Thyroid gland (tissue), 4 donors: ENCODE results near the gene RBCK1. TPM values are rescaled to one million over a fixed set of nuclear protein-coding genes. Genes with fewer than 3 reads are reported as not detected.
"Not testable (repeated sequence)": the region's sequence is repeated elsewhere in the genome, so short reads cannot be mapped to it uniquely, and the experiment has no call there.

Source experiments
- DNase-seq, 2 donors: peaks; one replicate each; pipeline ENCODE4 v3.0.0-alpha.2; 2019
- H3K27ac ChIP-seq, 3 donors: fragments of 200-600 bp; sonication (generic); 1 replicate in 2 of 3; 2 replicates in 1 of 3; pipeline ENCODE4 v1.5.1; 2016 to 2019; ENCODE audit warnings: mild to moderate bottlenecking in 1 of 3, moderate library complexity in 1 of 3
- H3K27me3 ChIP-seq: fragments of 200-600 bp; sonication (generic); one replicate; pipeline ENCODE4 v1.5.1; 2019
- H3K36me3 ChIP-seq, 2 donors: fragments of 200-600 bp; sonication (generic); one replicate each; pipeline ENCODE4 v1.5.1; 2016 to 2019
- H3K4me1 ChIP-seq, 2 donors: fragments of 200-600 bp; sonication (generic); one replicate each; pipeline ENCODE4 v1.5.1; 2017 to 2019
- H3K4me3 ChIP-seq, 3 donors: fragments of 200-600 bp; sonication (generic); replicated peaks in 1 of 3; 1 replicate in 2 of 3; 2 replicates in 1 of 3; pipeline ENCODE4 v1.5.1; 2016; ENCODE audit warnings: mild to moderate bottlenecking in 1 of 3
- H3K9me3 ChIP-seq: fragments of 200-600 bp; sonication (generic); one replicate; pipeline ENCODE4 v1.5.1; 2017
- CTCF ChIP-seq, 6 experiments: fragments of 200-600 bp in 3 of 6; fragments of 450-650 bp in 3 of 6; sonication (generic) in 3 of 6; IDR thresholded peaks; one replicate each; pipeline ENCODE4 v1.5.1; 2016 to 2019; ENCODE audit warnings: antibody characterized with exemption in 6 of 6, mild to moderate bottlenecking in 2 of 6, inconsistent platforms in 1 of 6, moderate library complexity in 1 of 6
- POLR2A ChIP-seq, 2 donors: fragments of 450-650 bp; IDR thresholded peaks; one replicate each; pipeline ENCODE4 v1.6.1; 2017; ENCODE audit warnings: antibody characterized with exemption in 2 of 2, mild to moderate bottlenecking in 2 of 2, moderate library complexity in 1 of 2
- whole genome bisulfite sequencing, 2 donors: methylation state at CpG; one replicate each; pipeline ENCODE4 v1.1.5; 2017; 5-methylcytosine and 5-hydroxymethylcytosine counted together
- intact Hi-C: fragments of 100-400 bp; cut with DNase I; formaldehyde crosslinking; loops from one replicate; pipeline ENCODE4 v1.15.1; 2023
- total RNA-seq, 4 donors: library from RNA; depleted of rRNA; stranded (reverse); fragments of >200 nt; gene quantifications; one replicate each; pipeline ENCODE4 v1.2.3, GENCODE V29; 2016

Gene RBCK1
- total RNA-seq, 4 donors from 2014 or later, result 49.2 to 90.2 (median 71.0) TPM

DNA sequence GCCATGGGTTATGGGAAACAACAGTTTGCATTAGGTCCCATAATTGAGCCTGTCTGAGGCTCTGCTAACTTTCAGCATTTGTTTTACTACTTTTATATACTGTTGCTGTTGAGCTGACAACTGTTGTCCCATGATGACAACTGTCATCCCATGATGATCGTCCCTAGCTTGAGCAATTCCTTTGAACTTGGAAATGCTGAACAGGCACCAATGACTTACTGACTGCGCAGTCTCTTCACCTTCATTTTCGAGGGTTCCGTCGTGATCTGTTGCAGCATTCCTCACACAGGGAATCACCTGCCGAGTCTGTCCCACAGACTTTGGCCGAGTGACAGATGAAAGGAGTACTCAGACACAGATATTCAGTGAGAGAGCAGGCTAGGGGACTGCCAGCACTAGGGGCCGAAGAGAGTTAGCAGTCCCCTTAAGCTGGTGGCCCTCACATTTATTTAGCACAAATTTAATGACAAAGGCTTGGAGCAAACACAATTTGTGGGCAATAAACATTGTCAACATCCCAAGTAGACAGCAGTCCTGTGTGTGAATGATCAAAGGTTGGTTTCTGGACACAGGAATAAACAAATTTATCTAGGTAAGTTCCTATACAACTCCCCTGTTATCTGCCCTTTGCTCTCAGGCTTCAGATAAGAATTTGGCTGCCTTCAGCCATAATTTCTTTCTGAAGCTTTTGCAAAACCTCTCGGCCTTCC, 64.2 kb downstream of the RBCK1 start:
- no peaks in the 10 kb centered on the region for H3K36me3 ChIP-seq
- no peaks in the 10 kb centered on the region for H3K27me3 ChIP-seq
- H3K27ac ChIP-seq, result no peak overlapping the region
- no peak overlapping the region for H3K4me3 ChIP-seq
- no peaks in the 10 kb centered on the region for H3K9me3 ChIP-seq
- intact Hi-C loops, result no loop called here
- DNase-seq, result no peak
- H3K4me1 ChIP-seq, result no peaks in the 10 kb centered on the region
- 96 to 97% methylated on average over 9 of the region's 9 CpGs for WGBS, 2 donors
- TF ChIP-seq CTCF (IDR thresholded peaks at IDR 0.05), result no peak
- TF ChIP-seq POLR2A (IDR thresholded peaks at IDR 0.05), result no peak

DNA sequence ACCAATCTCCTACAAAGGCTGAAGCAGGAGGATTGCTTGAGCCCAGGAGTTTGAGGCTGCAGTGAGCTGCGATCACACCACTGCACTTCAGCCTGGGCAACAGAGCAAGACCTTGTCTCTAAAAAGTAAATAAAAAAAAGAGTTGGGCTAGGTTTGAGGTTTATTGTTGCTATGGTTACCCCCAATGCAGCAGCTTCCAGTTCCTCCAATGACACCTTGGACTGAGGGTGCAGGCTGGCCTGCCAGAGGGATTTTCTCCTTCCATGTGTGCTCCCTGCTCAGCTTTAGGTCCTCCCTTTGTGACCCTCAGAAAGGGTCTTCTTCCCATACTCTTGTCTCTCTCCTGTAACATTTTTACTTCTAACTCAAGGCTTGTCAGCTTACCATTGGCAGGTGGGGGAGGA, 64.8 kb downstream of the RBCK1 start:
- Histone ChIP-seq H3K36me3 (no peaks in the 10 kb centered on the region), H3K27me3 (no peaks in the 10 kb centered on the region), H3K9me3 (no peaks in the 10 kb centered on the region), H3K4me1 (no peaks in the 10 kb centered on the region), H3K27ac (no peak overlapping the region), H3K4me3 (no peak overlapping the region)
- WGBS, 2 donors, result 94 to 100% methylated on average over 1 of the region's 1 CpG
- DNase-seq, result no peak
- TF ChIP-seq CTCF (IDR thresholded peaks at IDR 0.05) (no peak), POLR2A (IDR thresholded peaks at IDR 0.05) (no peak)
- intact Hi-C loops, result no loop called here

DNA sequence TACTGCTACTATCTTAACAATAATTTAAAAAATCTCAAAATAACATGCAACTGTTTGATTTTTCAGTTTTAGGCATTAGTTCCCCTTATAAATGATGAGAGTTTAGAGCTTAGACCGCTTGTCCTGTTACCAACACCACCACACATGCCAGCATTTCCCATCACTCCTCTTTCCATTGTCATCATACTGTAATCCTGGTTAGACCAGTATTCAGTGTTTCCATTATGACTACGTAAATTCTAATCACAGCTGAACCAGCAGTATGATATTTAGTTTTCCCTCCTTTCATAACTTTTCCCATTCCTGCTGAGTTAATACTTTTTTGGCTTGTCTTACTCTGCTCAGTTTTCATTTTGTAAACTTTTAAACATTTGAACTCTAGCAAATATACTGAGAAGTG, 66.5 kb downstream of the RBCK1 start:
- 90 to 94% methylated on average over 2 of the region's 2 CpGs for WGBS, 2 donors
- H3K4me3 ChIP-seq, result no peak overlapping the region
- TF ChIP-seq CTCF (IDR thresholded peaks at IDR 0.05), result no peak
- TF ChIP-seq POLR2A (IDR thresholded peaks at IDR 0.05), result no peak
- no peaks in the 10 kb centered on the region for H3K4me1 ChIP-seq
- no peaks in the 10 kb centered on the region for H3K9me3 ChIP-seq
- H3K27me3 ChIP-seq, result no peaks in the 10 kb centered on the region
- H3K36me3 ChIP-seq, result no peaks in the 10 kb centered on the region
- DNase-seq, result no peak
- no peak overlapping the region for H3K27ac ChIP-seq
- intact Hi-C loops, result no loop called here

GRCh38 chr20:475463-476357, 67.6 kb downstream of the RBCK1 start:
- TF ChIP-seq CTCF (IDR thresholded peaks at IDR 0.05) (no peak), POLR2A (IDR thresholded peaks at IDR 0.05) (no peak)
- Histone ChIP-seq H3K4me3 (no peak overlapping the region), H3K36me3 (no peaks in the 10 kb centered on the region), H3K27ac (no peak overlapping the region), H3K4me1 (no peaks in the 10 kb centered on the region), H3K27me3 (no peaks in the 10 kb centered on the region), H3K9me3 (no peaks in the 10 kb centered on the region)
- no peak for DNase-seq
- intact Hi-C loops, result loop anchor here (5.0 kb wide), 1 partner anchor 123 kb away; no protein-coding TSS in a partner anchor
- WGBS, 2 donors, result 90 to 92% methylated on average over 6 of the region's 6 CpGs

GRCh38 chr20:476561-477249, 68.6 kb downstream of the RBCK1 start:
- not testable (repeated sequence) for H3K27ac ChIP-seq, H3K27me3 ChIP-seq, DNase-seq, H3K4me3 ChIP-seq, H3K9me3 ChIP-seq, H3K36me3 ChIP-seq, H3K4me1 ChIP-seq
- intact Hi-C loops, result loop anchor here (5.0 kb wide), 1 partner anchor 124 kb away; no protein-coding TSS in a partner anchor
- 93 to 100% methylated on average over 5 to 6 of the region's 6 CpGs for WGBS, 2 donors
